AG08396 (cell line): ENCODE results near the gene RIPOR2.
A peak's percentile ranks its signal among the peaks of the same experiment; 100 is the strongest.

Experiments
- DNase-seq: peaks from one replicate; pipeline ENCODE4 v3.0.0; 2012; ENCODE audit warnings: low spot score, mixed read lengths

The RIPOR2 gene

DNA sequence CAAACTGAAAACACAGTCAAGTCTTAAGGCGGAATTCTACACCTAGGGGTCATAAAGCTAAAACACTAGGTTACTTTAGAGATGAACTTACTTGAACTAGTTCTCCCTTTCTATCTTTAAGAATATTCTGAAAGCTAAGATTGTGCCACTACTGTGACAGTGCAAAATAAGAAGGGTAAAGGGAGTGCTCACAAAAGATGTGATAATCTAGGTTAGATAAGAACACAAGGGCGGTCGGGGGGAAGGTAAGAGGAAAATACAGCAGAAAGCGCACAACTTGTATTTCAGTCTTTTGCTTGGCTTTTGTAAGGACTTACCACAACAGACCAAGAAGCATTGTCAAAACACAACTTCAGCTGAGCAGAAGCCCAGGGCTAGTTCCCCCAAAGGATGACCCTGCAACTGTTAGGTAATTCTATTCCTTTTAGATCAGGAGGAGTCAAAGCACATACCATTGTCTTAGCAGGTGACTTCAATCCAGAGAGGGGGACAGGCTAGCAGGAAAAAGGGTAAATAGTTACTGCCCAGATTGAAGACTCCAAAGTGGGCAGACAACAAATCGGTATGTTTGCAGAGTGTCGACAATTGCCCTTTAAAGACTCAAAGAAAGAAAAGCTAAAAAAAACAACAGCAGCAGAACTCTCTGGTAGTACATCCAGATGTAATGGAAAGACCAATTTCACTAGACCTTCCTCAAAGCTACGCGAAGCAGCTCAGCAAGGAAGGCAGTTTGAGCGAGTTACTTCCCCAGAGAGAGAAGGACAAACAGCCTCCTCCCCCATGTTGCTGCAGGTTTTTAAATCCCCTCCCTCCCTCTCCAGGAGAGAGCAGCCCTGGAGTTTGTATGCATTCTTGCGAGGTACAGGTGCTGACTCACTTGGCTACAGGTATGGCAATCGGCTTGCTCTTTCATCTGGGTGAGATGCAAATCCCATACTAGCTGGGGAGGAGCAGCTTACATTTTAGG, 59.0 kb downstream of the RIPOR2 start:
- no peak for DNase-seq

DNA sequence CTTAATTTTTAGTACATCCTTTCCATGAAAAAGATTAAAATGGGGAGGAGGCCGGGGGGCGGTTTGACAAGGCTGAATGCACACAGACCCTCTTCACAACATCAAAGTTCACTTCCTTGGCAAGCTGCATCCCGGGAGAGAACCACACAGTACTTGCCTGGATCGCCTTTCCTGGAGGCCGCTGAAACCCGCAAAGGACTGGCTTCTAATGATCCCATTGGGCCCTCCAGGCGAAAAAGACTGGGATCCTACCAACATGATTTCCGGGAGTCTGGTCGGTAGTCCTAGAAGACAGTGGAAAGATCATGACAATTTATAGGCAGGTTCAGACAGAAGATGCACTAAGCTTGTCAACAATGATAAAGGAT, 60.2 kb downstream of the RIPOR2 start:
- no peak for DNase-seq

DNA sequence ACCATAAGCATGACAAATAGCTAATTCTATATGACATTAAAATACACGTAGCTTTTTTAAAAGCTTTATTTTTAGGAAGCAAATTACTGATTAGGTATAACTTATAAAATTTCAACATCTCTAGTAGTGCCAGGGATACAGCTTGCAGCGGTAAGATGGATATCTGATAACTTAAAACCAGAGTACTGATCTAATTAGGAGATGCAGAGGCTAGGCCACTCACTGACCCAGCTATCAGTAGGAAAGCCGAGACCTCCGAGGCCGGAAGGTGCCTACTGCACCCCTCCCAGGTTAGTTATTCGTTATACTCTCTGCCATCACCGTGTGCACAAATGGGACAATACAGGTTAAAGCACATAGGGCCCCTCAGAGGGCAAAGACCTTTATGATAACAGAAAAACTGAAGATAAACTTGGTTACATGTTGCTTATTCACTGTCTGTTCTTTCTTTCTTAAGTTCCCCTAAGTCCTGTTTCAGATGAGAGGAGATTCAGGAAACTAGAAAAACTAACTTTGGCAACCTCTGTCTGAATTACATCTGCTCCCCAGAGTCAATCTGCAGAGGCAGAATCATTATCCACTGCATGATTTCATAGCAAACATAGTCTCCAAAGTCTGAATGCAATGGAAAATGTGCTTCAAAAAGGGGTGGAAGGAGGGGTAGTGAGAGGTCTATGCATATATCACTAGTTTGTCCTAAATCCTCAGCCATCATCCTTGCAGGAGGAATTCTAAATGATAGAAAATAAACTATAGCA, 60.8 kb downstream of the RIPOR2 start:
- no peak for DNase-seq

DNA sequence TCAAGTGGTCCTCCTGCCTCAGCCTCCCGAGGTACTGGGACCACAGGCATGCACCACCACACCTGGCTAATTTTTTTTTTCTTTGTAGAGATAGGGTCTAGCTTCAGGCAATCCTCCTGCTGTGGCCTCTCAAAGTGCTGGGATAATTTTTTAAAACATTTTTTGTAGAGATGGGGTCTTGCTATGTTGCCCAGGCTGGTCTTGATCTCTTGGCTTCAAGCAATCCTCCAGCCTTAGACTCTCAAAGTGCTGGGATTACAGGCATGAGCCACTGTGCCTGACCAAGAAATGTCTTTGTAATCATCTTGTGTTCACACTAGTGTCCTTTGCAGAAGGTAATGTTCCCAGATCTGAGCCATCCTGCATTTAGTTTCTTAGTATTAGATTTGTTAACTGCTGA, 61.6 kb downstream of the RIPOR2 start:
- DNase-seq: no peak

DNA sequence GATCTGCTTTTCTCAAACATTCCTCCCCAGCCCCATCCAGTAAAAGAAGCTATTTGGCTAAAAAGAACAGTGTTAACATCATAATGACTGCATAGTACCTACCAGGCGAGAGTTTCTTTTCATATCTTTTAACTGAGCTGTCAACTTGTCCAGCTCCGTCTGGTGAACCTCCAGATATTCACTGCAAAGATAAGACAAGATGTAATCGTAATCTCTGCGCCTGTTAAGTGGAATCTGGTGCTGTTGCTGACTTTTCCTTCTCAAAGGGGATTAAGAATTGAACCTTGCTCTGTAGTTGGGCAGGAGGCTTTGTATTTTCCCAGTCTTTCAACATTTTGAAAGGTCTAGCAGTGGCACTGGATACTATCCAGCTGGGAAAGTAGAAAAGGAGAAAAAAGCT, 63.0 kb downstream of the RIPOR2 start:
- DNase-seq: no peak

DNA sequence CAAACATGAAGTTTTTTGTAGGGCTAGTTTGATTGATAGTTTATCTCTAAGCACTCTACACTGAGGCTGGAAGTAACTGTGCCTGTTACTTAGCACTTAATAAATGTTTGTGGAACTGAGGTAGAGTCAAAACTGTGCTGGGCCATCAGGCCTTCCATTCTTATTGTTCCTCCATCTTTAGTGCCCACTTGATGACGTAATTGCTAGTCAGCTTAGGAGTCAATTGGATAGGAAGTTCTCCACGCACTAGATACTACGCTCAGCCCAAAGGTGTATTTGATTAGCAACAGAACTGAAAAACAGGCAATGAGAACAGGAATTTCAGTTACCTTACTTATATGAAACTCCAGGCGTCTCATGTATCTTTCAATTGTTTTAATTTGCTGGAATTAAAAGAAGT, 67.0 kb downstream of the RIPOR2 start:
- no peak for DNase-seq

DNA sequence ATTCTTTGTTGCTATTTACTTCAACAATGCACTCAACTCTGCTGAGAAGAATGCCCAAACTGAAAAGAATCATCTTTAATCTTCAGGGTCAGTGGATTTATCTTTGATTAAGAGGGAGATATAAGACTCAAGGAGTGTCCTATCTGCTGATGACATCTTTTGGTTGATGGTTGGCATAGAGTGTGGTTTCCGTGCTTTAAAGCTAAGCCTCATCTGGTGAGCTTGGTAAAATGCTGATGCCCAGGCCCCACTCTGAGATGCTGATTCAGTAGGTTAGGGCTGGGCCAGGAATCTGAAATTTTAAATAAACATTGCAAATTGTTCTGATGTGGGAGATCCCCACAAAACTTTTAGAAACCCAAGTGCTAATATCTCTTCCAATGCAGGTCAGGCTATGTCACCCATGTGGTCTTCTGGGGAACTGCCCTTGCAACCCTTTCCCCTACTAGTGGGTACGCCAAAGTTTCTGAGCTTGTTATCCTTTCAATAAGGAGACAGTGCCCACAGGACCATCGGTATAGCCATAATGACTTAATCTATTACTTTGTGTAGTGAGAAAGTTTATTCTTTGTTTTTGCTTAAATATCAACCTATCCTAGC, 68.6 kb downstream of the RIPOR2 start:
- no peak for DNase-seq

DNA sequence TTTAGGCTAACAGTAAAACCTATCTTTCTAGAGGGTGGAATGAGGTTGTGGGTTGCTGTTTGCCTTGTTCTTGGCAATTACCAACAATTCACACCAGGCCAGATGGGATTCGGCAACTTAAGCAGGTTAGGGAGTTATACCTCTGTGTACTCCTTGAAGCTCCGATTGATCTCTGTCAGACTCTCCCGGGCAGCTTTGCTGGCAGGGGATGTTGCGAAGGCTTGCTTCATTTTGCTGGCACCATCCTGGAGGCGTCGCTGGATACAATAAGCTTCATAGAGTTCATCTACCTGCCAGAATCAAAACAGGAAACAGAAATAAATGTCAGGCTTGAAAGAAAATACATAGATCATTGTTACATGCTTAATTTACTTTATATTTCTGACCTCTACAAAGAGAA, 70.6 kb downstream of the RIPOR2 start:
- no peak for DNase-seq

DNA sequence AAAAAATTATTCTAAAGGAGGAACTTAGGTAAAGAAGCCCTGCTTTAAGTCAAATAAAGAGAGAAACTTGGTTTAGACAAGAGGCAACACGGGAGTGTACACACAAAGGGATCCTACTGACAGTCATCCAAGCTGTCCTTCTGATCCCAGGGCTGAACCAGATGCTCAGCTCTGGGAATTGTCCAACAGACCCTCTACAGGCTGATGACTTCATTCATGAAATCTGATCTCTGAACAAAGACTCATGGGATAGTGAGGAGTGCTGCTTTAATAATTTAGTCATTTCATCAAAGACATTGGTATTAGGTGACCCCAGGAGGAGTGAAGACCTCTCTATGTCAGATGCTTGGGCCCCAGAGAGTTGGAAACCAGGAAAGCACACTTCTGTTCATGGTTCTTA, 71.4 kb downstream of the RIPOR2 start:
- no peak for DNase-seq

DNA sequence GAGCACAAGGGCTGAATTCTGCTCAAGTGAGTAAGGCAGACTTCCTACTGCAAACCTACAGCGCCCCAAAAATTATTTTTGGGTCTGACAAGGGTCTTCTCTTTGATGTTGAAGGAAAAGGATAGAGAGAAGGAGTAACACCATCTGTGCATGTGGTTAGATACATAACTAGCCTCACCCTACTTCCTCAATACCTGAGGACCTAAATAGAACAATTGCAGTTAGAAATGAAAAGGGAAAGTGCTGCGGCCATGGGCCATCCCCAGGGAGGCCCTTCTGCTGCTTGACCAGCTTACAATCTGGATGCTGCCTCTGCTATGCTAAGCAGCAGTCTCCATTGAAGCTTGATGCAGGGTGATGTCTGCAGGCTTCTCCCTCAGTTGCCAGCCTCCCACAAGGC, 73.8 kb downstream of the RIPOR2 start:
- DNase-seq: no peak

DNA sequence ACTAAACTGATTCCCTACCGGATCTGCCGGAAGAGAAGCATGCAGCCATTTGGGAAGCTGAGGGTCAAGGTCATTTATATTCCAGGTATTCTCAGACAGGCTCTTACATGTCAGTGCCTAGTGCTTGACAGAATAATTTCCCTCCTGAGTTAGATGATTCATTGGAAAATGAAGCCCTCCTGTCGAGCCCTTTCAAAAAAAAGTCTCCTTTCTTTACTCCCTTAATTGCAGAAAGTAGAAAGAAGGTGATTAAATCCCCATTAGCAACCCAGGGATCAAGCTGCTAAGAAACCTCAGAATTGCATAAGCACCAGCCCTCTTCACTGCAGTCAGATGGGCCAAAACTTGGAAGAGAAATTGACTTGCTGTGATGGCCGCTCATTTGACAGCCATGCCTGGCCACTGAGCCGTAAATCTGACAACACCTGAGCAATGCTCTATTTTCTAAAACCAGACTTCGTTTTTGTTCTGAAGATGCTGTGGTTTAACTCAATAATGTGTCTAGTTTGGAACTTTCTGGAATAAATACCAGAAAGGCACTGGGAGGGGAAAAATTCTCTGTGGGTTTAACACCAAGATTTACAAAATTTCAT, 76.1 kb downstream of the RIPOR2 start:
- DNase-seq: no peak

DNA sequence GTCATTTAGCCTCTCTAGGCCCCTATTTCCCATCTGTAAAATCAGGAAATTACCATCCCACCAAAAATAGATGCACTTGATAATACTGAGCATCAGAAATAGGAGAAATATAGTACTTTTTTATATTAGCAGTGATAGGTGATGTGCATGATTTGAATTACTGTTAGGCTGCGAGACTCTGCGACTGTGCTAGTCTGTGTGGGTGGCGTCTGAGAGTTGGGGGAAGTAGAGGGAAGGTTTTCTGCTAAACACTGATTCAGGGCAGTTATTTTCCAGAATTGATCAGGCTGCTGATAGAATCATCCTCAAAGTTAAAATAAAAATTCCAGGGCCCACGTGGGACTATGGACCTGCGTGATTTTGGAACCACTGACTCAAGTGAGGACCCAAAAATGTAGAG, 76.6 kb downstream of the RIPOR2 start:
- DNase-seq: no peak

DNA sequence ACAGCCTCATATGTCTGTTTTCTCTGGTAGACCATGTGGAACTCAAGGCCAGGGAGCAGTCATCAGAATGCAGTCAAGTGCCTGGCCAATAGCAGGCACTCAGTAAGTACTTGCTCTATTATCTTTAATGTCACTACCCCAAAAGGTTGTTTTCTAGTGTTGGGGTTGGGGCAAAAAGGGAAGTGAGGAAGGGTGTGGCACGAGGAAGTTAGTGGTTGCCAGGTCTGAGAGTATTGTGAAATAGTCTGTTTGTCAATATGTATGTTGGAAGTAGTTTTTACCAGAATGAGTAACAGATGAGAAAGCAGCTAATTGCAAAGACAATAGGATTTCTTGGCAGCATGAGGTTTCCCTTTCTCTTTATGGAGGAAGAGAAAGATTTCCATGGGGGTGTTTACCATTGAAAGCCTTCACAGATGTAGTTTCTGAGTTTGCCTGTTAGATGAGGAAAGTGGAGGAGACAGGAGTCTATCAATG, 77.5 kb downstream of the RIPOR2 start:
- DNase-seq: no peak

DNA sequence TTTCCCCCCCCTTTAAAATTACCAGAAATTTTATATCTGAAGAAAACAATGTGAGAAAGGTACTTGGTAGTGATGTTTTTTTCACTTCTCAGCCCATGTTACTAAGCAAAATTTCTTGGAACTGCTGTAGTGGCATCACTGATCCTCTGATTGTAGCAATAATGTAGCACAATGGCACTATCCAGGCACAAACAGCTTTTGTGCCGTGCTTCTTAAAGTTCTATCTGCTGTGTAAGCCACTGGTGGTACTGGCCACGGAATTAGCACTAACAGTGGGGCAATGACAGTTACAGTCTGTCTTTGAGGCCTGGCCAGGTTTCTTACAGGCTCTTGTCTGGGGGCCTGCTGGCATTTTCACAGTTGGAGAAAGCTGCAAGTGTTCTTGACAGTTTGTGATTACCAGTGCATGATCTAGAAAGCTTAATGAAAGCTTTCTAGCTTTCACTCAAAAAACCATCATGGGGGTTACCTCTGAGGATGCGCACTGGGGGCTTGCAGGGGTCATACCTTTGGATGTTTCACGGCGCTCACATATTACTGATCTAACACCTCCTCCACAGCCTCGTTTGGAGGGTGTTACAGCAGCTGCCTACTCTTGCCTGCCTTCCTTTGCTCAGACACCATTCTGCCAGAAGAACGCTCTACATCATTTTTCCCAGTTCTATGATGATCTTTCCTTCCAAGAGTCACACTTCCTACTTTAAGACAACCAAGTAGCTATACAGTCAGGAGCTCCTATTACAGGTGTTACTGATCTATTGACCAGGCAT, 78.7 kb downstream of the RIPOR2 start:
- DNase-seq: no peak

DNA sequence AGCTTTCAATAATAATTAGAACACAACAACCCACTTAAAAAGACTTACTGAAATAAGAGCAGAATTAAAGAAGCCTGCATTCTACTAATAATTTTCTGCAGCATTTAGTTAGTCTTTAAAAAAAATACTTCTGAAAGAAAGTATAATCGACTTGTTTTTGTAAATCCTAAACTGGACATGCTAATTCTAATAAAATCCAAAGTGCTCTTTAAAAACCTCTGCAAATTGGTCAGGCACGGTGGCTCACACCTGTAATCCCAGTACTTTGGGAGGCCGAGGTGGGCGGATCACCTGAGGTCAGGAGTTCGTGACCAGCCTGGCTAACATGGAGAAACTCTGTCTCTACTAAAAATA, 79.5 kb downstream of the RIPOR2 start:
- DNase-seq: no peak

DNA sequence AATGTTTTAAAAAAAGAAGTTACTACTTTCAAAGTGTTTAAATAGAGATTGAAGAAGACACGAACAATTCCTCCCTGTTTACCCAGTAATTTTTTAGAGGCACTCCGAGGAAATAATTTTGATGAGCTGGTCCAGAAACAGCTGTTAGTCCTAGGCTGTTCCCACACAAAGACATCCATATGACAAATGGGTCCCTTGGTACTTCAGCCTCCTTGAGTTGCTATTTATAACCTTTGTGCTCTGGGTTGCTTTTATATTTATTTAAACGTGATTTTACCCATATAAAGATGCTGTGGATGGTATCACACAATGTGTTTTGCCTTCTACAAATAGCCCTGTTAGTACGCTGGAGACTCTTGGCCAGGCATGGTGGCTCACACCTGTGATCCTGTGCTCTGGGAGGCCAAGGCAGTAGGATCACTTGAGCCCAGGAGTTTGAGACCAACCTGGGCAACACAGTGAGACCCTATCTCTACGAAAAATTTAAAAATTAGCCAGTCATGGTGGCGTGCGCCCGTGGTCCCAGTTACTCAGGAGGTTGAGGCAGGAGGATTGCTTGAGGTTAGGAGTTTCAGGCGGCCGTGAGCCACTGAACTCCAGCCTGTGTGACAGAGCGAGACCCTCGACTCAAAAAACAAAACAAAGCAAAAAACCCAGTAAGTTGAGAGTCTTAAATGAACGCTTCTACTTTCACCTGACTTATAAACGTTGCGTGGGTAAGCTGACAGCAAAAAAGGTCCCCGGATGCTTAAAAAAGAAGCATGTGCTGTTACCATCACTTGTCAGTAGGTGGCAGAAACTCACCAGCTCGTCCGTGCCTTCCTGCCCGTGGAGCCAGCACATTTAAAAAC, 80.1 kb downstream of the RIPOR2 start:
- DNase-seq: peak; percentile 79

DNA sequence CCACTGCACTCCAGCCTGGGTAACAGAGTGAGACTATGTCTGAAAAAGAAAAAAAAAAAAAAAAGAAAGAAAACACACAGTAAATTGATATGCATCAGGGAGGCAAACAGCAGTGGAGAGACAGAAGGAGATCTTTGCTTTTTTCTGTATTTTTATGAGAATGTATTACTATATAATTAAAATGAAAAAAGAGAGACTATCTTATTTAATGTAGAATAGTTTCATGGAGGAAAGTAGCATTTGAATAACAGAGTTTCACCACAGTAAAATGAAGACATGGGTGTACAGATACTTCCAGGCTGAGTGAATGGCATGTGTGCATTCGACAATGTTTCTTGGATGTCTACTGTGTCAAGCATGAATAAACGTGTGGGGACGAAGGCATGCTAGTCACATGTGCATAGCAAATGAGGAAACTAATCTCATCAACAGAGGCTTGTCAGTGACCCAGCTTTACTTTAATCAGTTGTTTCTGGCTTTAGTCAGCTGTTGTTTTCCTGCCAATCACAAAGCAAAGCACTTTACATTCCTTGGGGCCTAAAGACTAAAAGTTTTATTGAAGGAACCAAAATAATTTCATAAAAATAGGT, 81.6 kb downstream of the RIPOR2 start:
- no peak for DNase-seq

DNA sequence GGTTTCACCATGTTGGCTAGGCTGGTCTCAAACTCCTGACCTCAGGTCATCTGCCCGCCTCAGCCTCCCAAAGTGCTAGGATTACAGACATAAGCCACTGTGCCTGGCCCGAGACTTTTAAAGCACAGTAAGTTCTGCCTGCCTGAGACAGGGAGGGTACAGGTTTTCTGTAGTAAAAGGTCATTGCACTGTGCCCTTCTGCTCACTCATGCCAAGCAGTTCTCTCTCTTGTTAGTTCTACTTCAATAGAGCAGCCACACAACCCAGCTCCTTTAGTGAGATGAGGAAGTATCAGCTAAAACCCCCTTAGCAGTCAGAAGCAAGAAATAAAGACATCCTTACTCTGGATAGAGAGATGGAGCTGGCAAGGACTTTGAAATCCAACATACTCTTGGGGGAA, 84.7 kb downstream of the RIPOR2 start:
- DNase-seq: no peak

DNA sequence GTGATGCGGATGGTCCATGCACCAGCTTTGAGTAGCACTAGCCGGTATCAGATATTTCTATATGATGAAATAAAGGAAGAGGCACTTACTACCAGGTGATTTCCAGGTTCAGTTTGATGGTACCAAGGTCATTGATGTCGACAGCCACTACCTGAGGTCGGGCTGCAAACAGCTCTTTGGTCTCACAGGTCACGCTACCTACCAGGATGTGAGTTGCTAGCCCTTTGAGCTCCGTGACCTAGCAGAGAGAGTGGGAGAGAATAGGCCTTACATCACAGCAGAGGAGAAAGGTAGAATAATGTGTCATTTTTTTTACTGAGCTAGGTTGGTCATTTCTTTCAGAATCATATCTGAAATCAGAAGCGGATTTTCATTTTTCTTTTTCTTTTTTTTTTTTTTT, 86.0 kb downstream of the RIPOR2 start:
- DNase-seq: no peak

DNA sequence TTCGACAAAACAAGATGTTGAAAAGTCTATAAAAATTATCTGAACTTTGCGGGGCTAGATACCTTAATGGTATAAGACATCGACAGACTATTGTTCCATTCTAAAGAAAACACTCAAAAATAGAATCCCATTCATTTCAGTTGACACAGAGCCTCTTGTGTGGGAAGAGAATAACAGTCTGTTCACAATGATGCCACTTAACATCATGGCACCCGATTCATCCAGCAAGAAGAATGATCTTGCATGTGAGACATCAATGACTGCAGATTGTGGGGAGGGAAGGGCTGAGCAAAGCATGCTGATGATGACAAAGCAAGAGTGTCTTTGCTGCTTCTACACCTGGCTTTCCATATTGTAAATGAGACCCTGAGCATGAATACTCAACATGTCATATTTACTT, 87.3 kb downstream of the RIPOR2 start:
- DNase-seq: no peak
